ENCODE measurements around the gene NTRK3. TPM values are rescaled to one million over a fixed set of nuclear protein-coding genes. Genes with fewer than 3 reads are reported as not detected.

The NTRK3 gene
- total RNA-seq, 1 experiment from 2014 or later = not detected

- DNase-seq (no peak), ATAC-seq (no peak)
- H3K4me3 ChIP-seq (ENCODE audit: low read length) = no peak overlapping the region
- BruUV-seq (replicated peaks) = no TSS peak
- H3K9ac ChIP-seq (ENCODE audit: low read length) = no peak overlapping the region
- no peaks in the 10 kb centered on the region for H3K36me3 ChIP-seq (ENCODE audit: low read depth, low read length)
- H2AFZ ChIP-seq (ENCODE audit: low read length) = no peak overlapping the region
- H3K4me2 ChIP-seq (ENCODE audit: low read length) = no peak overlapping the region
- intact Hi-C loops (cut with micrococcal nuclease) = no loop called here
- H3K27me3 ChIP-seq (ENCODE audit: low read length) = no peaks in the 10 kb centered on the region
- H4K20me1 ChIP-seq (ENCODE audit: low read length) = no peaks in the 10 kb centered on the region
- TF ChIP-seq CTCF (conservative IDR thresholded peaks at IDR 0.05; ENCODE audit: low read depth, low read length) (no peak), EZH2phosphoT487 (IDR thresholded peaks at IDR 0.05; ENCODE audit: borderline replicate concordance, low read length) (no peak), EZH2 (IDR thresholded peaks at IDR 0.05; ENCODE audit: low read length, unreplicated experiment) (no peak)
- H3K9me2 ChIP-seq (replicated peaks; ENCODE audit: low read length) = no peaks in the 10 kb centered on the region
- POLR2A ChIA-PET (ENCODE audit: unreplicated experiment) = no interaction called here
- H3K9me3 ChIP-seq (ENCODE audit: low read length) = no peaks in the 10 kb centered on the region
- CTCF ChIA-PET = no interaction called here
- no peaks in the 10 kb centered on the region for H3K4me1 ChIP-seq (ENCODE audit: insufficient read depth, low read length)
- H3F3A ChIP-seq (ENCODE audit: low read length, unreplicated experiment) = no peaks in the 10 kb centered on the region
- H3K27ac ChIP-seq (ENCODE audit: low read length) = no peak overlapping the region
- H3K79me2 ChIP-seq (ENCODE audit: low read length) = no peaks in the 10 kb centered on the region
Measured at GRCh38 chr15:87829332-87830050, 427.0 kb downstream of the NTRK3 start.

- Histone ChIP-seq H3K9ac (ENCODE audit: low read length) (no peak overlapping the region), H4K20me1 (ENCODE audit: low read length) (no peaks in the 10 kb centered on the region), H3F3A (ENCODE audit: low read length, unreplicated experiment) (no peaks in the 10 kb centered on the region), H3K36me3 (ENCODE audit: low read depth, low read length) (no peaks in the 10 kb centered on the region), H3K27me3 (ENCODE audit: low read length) (no peaks in the 10 kb centered on the region), H2AFZ (ENCODE audit: low read length) (no peak overlapping the region), H3K4me2 (ENCODE audit: low read length) (no peak overlapping the region), H3K27ac (ENCODE audit: low read length) (no peak overlapping the region), H3K9me3 (ENCODE audit: low read length) (no peaks in the 10 kb centered on the region), H3K4me1 (ENCODE audit: insufficient read depth, low read length) (no peaks in the 10 kb centered on the region), H3K79me2 (ENCODE audit: low read length) (no peaks in the 10 kb centered on the region), H3K9me2 (replicated peaks; ENCODE audit: low read length) (no peaks in the 10 kb centered on the region), H3K4me3 (ENCODE audit: low read length) (no peak overlapping the region)
- no peak for TF ChIP-seq CTCF (conservative IDR thresholded peaks at IDR 0.05; ENCODE audit: low read depth, low read length)
- no peak for TF ChIP-seq EZH2 (IDR thresholded peaks at IDR 0.05; ENCODE audit: low read length, unreplicated experiment)
- TF ChIP-seq EZH2phosphoT487 (IDR thresholded peaks at IDR 0.05; ENCODE audit: borderline replicate concordance, low read length) = no peak
- intact Hi-C loops (cut with micrococcal nuclease) = no loop called here
- no peak for DNase-seq
- no peak for ATAC-seq
- CTCF ChIA-PET = no interaction called here
- no TSS peak for BruUV-seq (replicated peaks)
- POLR2A ChIA-PET (ENCODE audit: unreplicated experiment) = no interaction called here
Measured at GRCh38 chr15:87828608-87829007, 427.9 kb downstream of the NTRK3 start.

- Histone ChIP-seq H4K20me1 (ENCODE audit: low read length) (no peaks in the 10 kb centered on the region), H3K9me3 (ENCODE audit: low read length) (no peaks in the 10 kb centered on the region), H3K27ac (ENCODE audit: low read length) (no peak overlapping the region), H3K79me2 (ENCODE audit: low read length) (no peaks in the 10 kb centered on the region), H2AFZ (ENCODE audit: low read length) (no peak overlapping the region), H3K4me2 (ENCODE audit: low read length) (no peak overlapping the region), H3K27me3 (ENCODE audit: low read length) (no peaks in the 10 kb centered on the region), H3K4me3 (ENCODE audit: low read length) (no peak overlapping the region), H3K36me3 (ENCODE audit: low read depth, low read length) (no peaks in the 10 kb centered on the region), H3K9me2 (replicated peaks; ENCODE audit: low read length) (no peaks in the 10 kb centered on the region), H3K9ac (ENCODE audit: low read length) (no peak overlapping the region), H3K4me1 (ENCODE audit: insufficient read depth, low read length) (no peaks in the 10 kb centered on the region), H3F3A (ENCODE audit: low read length, unreplicated experiment) (no peaks in the 10 kb centered on the region)
- ATAC-seq = no peak
- TF ChIP-seq CTCF (conservative IDR thresholded peaks at IDR 0.05; ENCODE audit: low read depth, low read length) (no peak), EZH2phosphoT487 (IDR thresholded peaks at IDR 0.05; ENCODE audit: borderline replicate concordance, low read length) (no peak), EZH2 (IDR thresholded peaks at IDR 0.05; ENCODE audit: low read length, unreplicated experiment) (no peak)
- intact Hi-C loops (cut with micrococcal nuclease) = no loop called here
- ChIA-PET CTCF (no interaction called here), POLR2A (ENCODE audit: unreplicated experiment) (no interaction called here)
- DNase-seq = peak; percentile 19
- BruUV-seq (replicated peaks) = no TSS peak
Measured at GRCh38 chr15:87827131-87827530, 429.4 kb downstream of the NTRK3 start.

All from PC-3 (cell line).